IMR-90 (cell line): ENCODE measurements around the gene PHF20. TPM values are rescaled to one million over a fixed set of nuclear protein-coding genes. Genes with fewer than 3 reads are reported as not detected.

Source experiments
- ATAC-seq: fragments of 200-7000 bp; cut with Tn5 transposase; 2 replicates; pipeline ENCODE4 v1.9.1; 2020; ENCODE audit warnings: low read depth, mild to moderate bottlenecking, moderate library complexity
- BruUV-seq: library from RNA; stranded (reverse); fragments of 400-500 nt; replicated peaks from 2 replicates; lab custom pipeline; 2021; lab: Mats Ljungman, UMichigan
- CTCF ChIA-PET: fragments of 300-600 bp; formaldehyde crosslinking; extraction: SDS; loops from one replicate; lab custom pipeline; 2021; ENCODE audit warnings: antibody characterized with exemption; lab: Yijun Ruan, JAX
- POLR2A ChIA-PET: fragments of 300-600 bp; sonication (Branson Sonifier 250); formaldehyde crosslinking; loops from one replicate; lab custom pipeline; 2022; ENCODE audit warnings: antibody characterized with exemption; ENCODE audit not compliant: unreplicated experiment; lab: Charles Lee
- DNase-seq: peaks from one replicate; pipeline ENCODE4 v3.0.0; 2013
- H2AFZ ChIP-seq: replicated peaks from 2 replicates; pipeline ENCODE3; 2013; ENCODE audit warnings: low read length, mild to moderate bottlenecking; ENCODE audit not compliant: poor library complexity
- H2AK5ac ChIP-seq: 2 replicates; pipeline ENCODE4 v1.6.1; 2013; ENCODE audit warnings: low read depth, low read length, inconsistent platforms
- H2AK9ac ChIP-seq: replicated peaks from 2 replicates; pipeline ENCODE3; 2013; ENCODE audit warnings: mild to moderate bottlenecking, low read depth, low read length, moderate library complexity; ENCODE audit not compliant: poor library complexity
- H2BK120ac ChIP-seq: 2 replicates; pipeline ENCODE4 v1.6.1; 2013; ENCODE audit warnings: low read depth, low read length, inconsistent platforms
- H2BK15ac ChIP-seq: 3 replicates; pipeline ENCODE4 v1.6.1; 2013; ENCODE audit warnings: low read depth, low read length, inconsistent platforms
- H2BK20ac ChIP-seq: 2 replicates; pipeline ENCODE4 v1.6.1; 2013; ENCODE audit warnings: low read depth, mild to moderate bottlenecking, inconsistent platforms, low read length, moderate library complexity
- H2BK5ac ChIP-seq: 2 replicates; pipeline ENCODE4 v1.6.1; 2013; ENCODE audit warnings: mild to moderate bottlenecking, low read depth, low read length, inconsistent platforms; ENCODE audit not compliant: poor library complexity, severe bottlenecking
- H3K14ac ChIP-seq: replicated peaks from 2 replicates; pipeline ENCODE4 v1.6.1; 2013; ENCODE audit warnings: low read depth, low read length, inconsistent platforms
- H3K18ac ChIP-seq: 2 replicates; pipeline ENCODE4 v1.6.1; 2013; ENCODE audit warnings: low read depth, low read length, control low read depth
- H3K23ac ChIP-seq: 2 replicates; pipeline ENCODE4 v1.6.1; 2013; ENCODE audit warnings: low read depth, low read length, inconsistent platforms
- H3K27ac ChIP-seq: 2 replicates; pipeline ENCODE4 v1.5.1; 2013; ENCODE audit warnings: mild to moderate bottlenecking, control low read depth, low read length; ENCODE audit not compliant: insufficient read depth
- H3K27me3 ChIP-seq: 2 replicates; pipeline ENCODE4 v1.6.1; 2013; ENCODE audit warnings: low read length; ENCODE audit not compliant: control insufficient read depth, insufficient read depth
- H3K36me3 ChIP-seq: 2 replicates; pipeline ENCODE4 v1.6.1; 2013; ENCODE audit warnings: low read length, mixed read lengths; ENCODE audit not compliant: control insufficient read depth, insufficient read depth
- H3K4ac ChIP-seq: 2 replicates; pipeline ENCODE4 v1.6.1; 2013; ENCODE audit warnings: low read depth, low read length, inconsistent platforms
- H3K4me1 ChIP-seq: 2 replicates; pipeline ENCODE4 v1.6.1; 2013; ENCODE audit warnings: low read length, mixed read lengths; ENCODE audit not compliant: control insufficient read depth, insufficient read depth
- H3K4me2 ChIP-seq: 2 replicates; pipeline ENCODE4 v1.6.1; 2013; ENCODE audit warnings: low read depth, mild to moderate bottlenecking, control low read depth, low read length, moderate library complexity
- H3K4me3 ChIP-seq: 2 replicates; pipeline ENCODE4 v1.5.1; 2013; ENCODE audit warnings: low read depth, mild to moderate bottlenecking, control low read depth, low read length, moderate library complexity; ENCODE audit not compliant: insufficient read depth
- H3K56ac ChIP-seq: 2 replicates; pipeline ENCODE4 v1.6.1; 2013; ENCODE audit warnings: low read length, inconsistent platforms; ENCODE audit not compliant: insufficient read depth; ENCODE audit errors: extremely low read depth
- H3K79me1 ChIP-seq, 2 experiments: 2 replicates each; pipeline ENCODE4 v1.6.1; 2013; ENCODE audit warnings: low read length in 2 of 2, inconsistent platforms in 1 of 2, low read depth in 1 of 2
- H3K9ac ChIP-seq: 2 replicates; pipeline ENCODE4 v1.6.1; 2013; ENCODE audit warnings: low read depth, low read length, control low read depth
- H3K9me1 ChIP-seq: 2 replicates; pipeline ENCODE4 v1.6.1; 2013; ENCODE audit warnings: low read length, inconsistent platforms; ENCODE audit not compliant: insufficient read depth
- H3K9me3 ChIP-seq: 2 replicates; pipeline ENCODE4 v1.6.1; 2013; ENCODE audit warnings: low read length; ENCODE audit not compliant: control insufficient read depth, insufficient read depth
- H4K20me1 ChIP-seq: 2 replicates; pipeline ENCODE4 v1.6.1; 2013; ENCODE audit warnings: low read length, inconsistent platforms; ENCODE audit not compliant: insufficient read depth
- H4K5ac ChIP-seq: 2 replicates; pipeline ENCODE4 v1.6.1; 2013; ENCODE audit warnings: mild to moderate bottlenecking, low read depth, low read length, control low read depth
- H4K8ac ChIP-seq, 2 experiments: 2 replicates each; pipeline ENCODE4 v1.6.1; 2013; ENCODE audit warnings: low read depth in 2 of 2, low read length in 2 of 2, control low read depth in 1 of 2, inconsistent platforms in 1 of 2
- H4K91ac ChIP-seq: 2 replicates; pipeline ENCODE4 v1.6.1; 2013; ENCODE audit warnings: low read depth, low read length, inconsistent platforms; ENCODE audit not compliant: insufficient read depth
- BHLHE40 ChIP-seq: fragments of 150-350 bp; IDR thresholded peaks from 2 replicates; pipeline ENCODE4 v1.6.1; 2016; ENCODE audit warnings: mild to moderate bottlenecking, low read depth, low read length
- CHD1 ChIP-seq: IDR thresholded peaks from 2 replicates; pipeline ENCODE4 v1.6.1; 2012; ENCODE audit warnings: low read depth, low read length, improper control_type of control experiment
- CTCF ChIP-seq: conservative IDR thresholded peaks from 2 replicates; pipeline ENCODE4 v1.5.1; 2012; ENCODE audit warnings: mild to moderate bottlenecking, low read depth, low read length, improper control_type of control experiment
- ELK1 ChIP-seq: fragments of 150-350 bp; IDR thresholded peaks from 2 replicates; pipeline ENCODE4 v1.6.1; 2016; ENCODE audit warnings: low read depth, mild to moderate bottlenecking, low read length, moderate library complexity, borderline replicate concordance
- FOS ChIP-seq: fragments of 150-350 bp; IDR thresholded peaks from 2 replicates; pipeline ENCODE4 v1.6.1; 2016; ENCODE audit warnings: low read depth, low read length
- MAFK ChIP-seq: IDR thresholded peaks from 2 replicates; pipeline ENCODE4 v1.6.1; 2012; ENCODE audit warnings: low read depth, low read length, improper control_type of control experiment
- MAZ ChIP-seq: IDR thresholded peaks from 2 replicates; pipeline ENCODE4 v1.6.1; 2012; ENCODE audit warnings: low read depth, mild to moderate bottlenecking, low read length, improper control_type of control experiment, moderate library complexity, borderline replicate concordance
- MXI1 ChIP-seq: IDR thresholded peaks from 2 replicates; pipeline ENCODE4 v1.6.1; 2012; ENCODE audit warnings: low read depth, mild to moderate bottlenecking, low read length, moderate library complexity, borderline replicate concordance
- NFE2L2 ChIP-seq: fragments of 150-350 bp; IDR thresholded peaks from 2 replicates; pipeline ENCODE4 v1.6.1; 2016; ENCODE audit warnings: low read depth, mild to moderate bottlenecking, low read length
- POLR2A ChIP-seq: IDR thresholded peaks from 2 replicates; pipeline ENCODE4 v1.6.1; 2012; ENCODE audit warnings: mild to moderate bottlenecking, low read depth, low read length
- RAD21 ChIP-seq: IDR thresholded peaks from 2 replicates; pipeline ENCODE4 v1.6.1; 2012; ENCODE audit warnings: low read length, improper control_type of control experiment
- RCOR1 ChIP-seq: IDR thresholded peaks from 2 replicates; pipeline ENCODE4 v1.6.1; 2012; ENCODE audit warnings: mild to moderate bottlenecking, low read length, improper control_type of control experiment; ENCODE audit not compliant: insufficient replicate concordance
- RFX5 ChIP-seq: IDR thresholded peaks from 2 replicates; pipeline ENCODE4 v1.8.0; 2012; ENCODE audit warnings: low read depth, mild to moderate bottlenecking, low read length, moderate library complexity
- SMC3 ChIP-seq: fragments of 150-350 bp; IDR thresholded peaks from 2 replicates; pipeline ENCODE4 v1.6.1; 2016; ENCODE audit warnings: low read depth, mild to moderate bottlenecking, antibody characterized with exemption, low read length, moderate library complexity
- USF2 ChIP-seq: fragments of 150-350 bp; IDR thresholded peaks from 2 replicates; pipeline ENCODE4 v1.6.1; 2017; ENCODE audit warnings: mild to moderate bottlenecking, antibody characterized with exemption, low read length, low read depth
- WGBS, 2 experiments: methylation state at CpG; one replicate each; pipeline versions ENCODE4 v1.1.5 to v1.1.7; 2013; ENCODE audit warnings: missing lambda C conversion rate in 2 of 2; ENCODE audit not compliant: insufficient read length in 1 of 2; ENCODE audit errors: extremely low coverage in 2 of 2; 5-methylcytosine and 5-hydroxymethylcytosine counted together
- dilution Hi-C: fragments of 300-500 bp; cut with HindIII; formaldehyde crosslinking; loops from one replicate; pipeline ENCODE4 v1.14.3; 2018; ENCODE audit warnings: low sequenced_read_pairs; ENCODE audit not compliant: unreplicated experiment
- in situ Hi-C: fragments of 300-500 bp; cut with MboI; formaldehyde crosslinking; loops from 3 replicates; pipeline ENCODE4 v1.14.3; 2019; ENCODE audit warnings: low sequenced_read_pairs, inconsistent platforms, mixed read lengths
- intact Hi-C: fragments of 100-400 bp; cut with micrococcal nuclease; formaldehyde crosslinking; loops from 2 replicates; pipeline ENCODE4 v1.10.0; 2022
- polyA plus RNA-seq, 3 experiments: library from polyadenylated mRNA; depleted of rRNA; stranded (reverse); fragments of >200 nt; gene quantifications; 2 replicates each; pipeline ENCODE4 v1.2.3, GENCODE V29; 2012; ENCODE audit warnings: low replicate concordance in 1 of 3
- total RNA-seq: library from RNA; depleted of rRNA; stranded (reverse); fragments of >200 nt; gene quantifications from 2 replicates; pipeline ENCODE4 v1.2.3, GENCODE V29; 2012

Gene PHF20
- total and polyA plus RNA-seq, 2 of the 4 experiments (the other 2 are of a cell fraction), result 22.0 to 22.5 TPM

- H4K8ac ChIP-seq, result no peak overlapping the region
- BruUV-seq, result no TSS peak
- TF ChIP-seq MAFK, result no peak
- TF ChIP-seq CHD1, result no peak
- TF ChIP-seq CTCF, result no peak
- TF ChIP-seq FOS, result no peak
- no peak for TF ChIP-seq POLR2A
- no peak for TF ChIP-seq ELK1
- TF ChIP-seq MXI1, result no peak
- TF ChIP-seq RAD21, result no peak
- TF ChIP-seq USF2, result no peak
- no peak for TF ChIP-seq SMC3
- no peak for TF ChIP-seq RCOR1
- TF ChIP-seq RFX5, result no peak
- no peak for TF ChIP-seq MAZ
- TF ChIP-seq NFE2L2, result no peak
- no peak for TF ChIP-seq BHLHE40
Observed at GRCh38 chr20:35975576-35976373, 204.0 kb downstream of the PHF20 start.

More at GRCh38 chr20:35975576-35976373, 204.0 kb downstream of the PHF20 start:
- H2BK20ac ChIP-seq, result no peak overlapping the region
- H3K56ac ChIP-seq, result 0 out of 2 replicates have a peak overlapping the region, but pooled peaks have one; percentile 4
- H3K27me3 ChIP-seq, result peaks cover 13% of the 10 kb centered on the region
- no peak overlapping the region for H4K91ac ChIP-seq
- H3K27ac ChIP-seq, result no peak overlapping the region
- H2BK15ac ChIP-seq, result no peak overlapping the region
- H4K20me1 ChIP-seq, result no peaks in the 10 kb centered on the region
- peak overlapping the region; percentile 51 for H2AFZ ChIP-seq
- no peak overlapping the region for H2BK120ac ChIP-seq
- no peak overlapping the region for H3K23ac ChIP-seq
- H3K9ac ChIP-seq, result no peak overlapping the region
- H3K9me3 ChIP-seq, result peaks cover 5% of the 10 kb centered on the region; the same call in 1 of the 2 replicates
- no peaks in the 10 kb centered on the region for H3K4me1 ChIP-seq
- no peak overlapping the region for H3K4me3 ChIP-seq
- DNase-seq (no peak), ATAC-seq (no peak)
- no CpG with 5 or more reads among the region's 9 CpGs for WGBS, 2 experiments
- dilution Hi-C loops, result no loop called here
- intact Hi-C loops, result no loop called here
- H3K4me2 ChIP-seq, result no peak overlapping the region
- in situ Hi-C loops, result loop anchor here (25.0 kb wide), 1 partner anchor 462 kb away; no protein-coding TSS in a partner anchor
- no peaks in the 10 kb centered on the region for H3K36me3 ChIP-seq
- peak overlapping the region; percentile 52 for H2AK9ac ChIP-seq
- no peaks in the 10 kb centered on the region for H3K79me1 ChIP-seq
- POLR2A ChIA-PET, result no interaction called here
- no peak overlapping the region for H2AK5ac ChIP-seq
- no peak overlapping the region for H3K4ac ChIP-seq
- no peak overlapping the region for H3K18ac ChIP-seq
- no peak overlapping the region for H4K5ac ChIP-seq
- H3K14ac ChIP-seq, result no peak overlapping the region
- no peaks in the 10 kb centered on the region; the same call in 1 of the 2 replicates for H3K9me1 ChIP-seq
- CTCF ChIA-PET, result interaction anchor here (0.8 to 2.6 kb wide), 2 partner anchors 17 to 21 kb away, joined by 4 to 13 read pairs; partner anchors contain the start of gene SCAND1
- H2BK5ac ChIP-seq, result no peak overlapping the region
